ENCODE measurements around the gene THAP8.
A peak's percentile ranks its signal among the peaks of the same experiment; 100 is the strongest.

The THAP8 gene, protein sequence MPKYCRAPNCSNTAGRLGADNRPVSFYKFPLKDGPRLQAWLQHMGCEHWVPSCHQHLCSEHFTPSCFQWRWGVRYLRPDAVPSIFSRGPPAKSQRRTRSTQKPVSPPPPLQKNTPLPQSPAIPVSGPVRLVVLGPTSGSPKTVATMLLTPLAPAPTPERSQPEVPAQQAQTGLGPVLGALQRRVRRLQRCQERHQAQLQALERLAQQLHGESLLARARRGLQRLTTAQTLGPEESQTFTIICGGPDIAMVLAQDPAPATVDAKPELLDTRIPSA

GRCh38 chr19:36054119-36054732 lies at the start of gene THAP8:
THAP8 (minus strand) TSS chr19:36054285; CDS start chr19:36054217, 68 bp downstream.
- Histone ChIP-seq H3K27ac (ENCODE audit: extremely low read depth, low read depth, low read length) (peak within 1 kb of the TSS; percentile 93), H3K9me3 (ENCODE audit: control insufficient read depth, insufficient read depth, low read depth, low read length) (no peaks in the 10 kb centered on the region), H3K4me1 (ENCODE audit: control insufficient read depth, insufficient read depth, low read length) (peaks cover 38% of the 10 kb centered on the region), H3K36me3 (ENCODE audit: control insufficient read depth in 2 of 2, insufficient read depth in 1 of 2, low read length in 2 of 2) (peaks cover 20 to 52% of the 10 kb centered on the region in 2 experiments), H3K4me3 (ENCODE audit: low read depth, low read length) (peak within 1 kb of the TSS; percentile 58)
- ChIA-PET CTCF (interaction anchor here (0.5 to 1.5 kb wide), 14 partner anchors 9 to 498 kb away, joined by 3 to 6 read pairs (median 3); partner anchors contain the start of genes ALKBH6, POLR2I and TBCB), POLR2A (interaction anchor here (0.5 to 4.3 kb wide), 35 partner anchors 11 to 406 kb away, joined by 3 to 46 read pairs (median 5); partner anchors contain the start of genes ALKBH6, CAPNS1, COX6B1 and LIN37)
- no peak for TF ChIP-seq EGR2 (tag by site-specific recombination; IDR thresholded peaks at IDR 0.05; ENCODE audit: low read depth)
- TF ChIP-seq ZBTB20 (tag by site-specific recombination; IDR thresholded peaks at IDR 0.05) = peak; percentile 59; the same call in 1 of the 2 replicates
- TF ChIP-seq SP2 (tag by site-specific recombination; IDR thresholded peaks at IDR 0.05) = peak; percentile 94
- peak; percentile 71 for TF ChIP-seq ZNF394 (tag by site-specific recombination; IDR thresholded peaks at IDR 0.05; ENCODE audit: borderline replicate concordance)
- TF ChIP-seq ZNF530 (tag by site-specific recombination; IDR thresholded peaks at IDR 0.05; ENCODE audit: low read depth) = no peak
- peak; percentile 95 for TF ChIP-seq SP7 (tag by site-specific recombination; IDR thresholded peaks at IDR 0.05)
- TF ChIP-seq ZBTB1 (tag by site-specific recombination; IDR thresholded peaks at IDR 0.05) = peak; percentile 72
- no peak for TF ChIP-seq IKZF3 (tag by site-specific recombination; IDR thresholded peaks at IDR 0.05)
- TF ChIP-seq, protein P1, sequence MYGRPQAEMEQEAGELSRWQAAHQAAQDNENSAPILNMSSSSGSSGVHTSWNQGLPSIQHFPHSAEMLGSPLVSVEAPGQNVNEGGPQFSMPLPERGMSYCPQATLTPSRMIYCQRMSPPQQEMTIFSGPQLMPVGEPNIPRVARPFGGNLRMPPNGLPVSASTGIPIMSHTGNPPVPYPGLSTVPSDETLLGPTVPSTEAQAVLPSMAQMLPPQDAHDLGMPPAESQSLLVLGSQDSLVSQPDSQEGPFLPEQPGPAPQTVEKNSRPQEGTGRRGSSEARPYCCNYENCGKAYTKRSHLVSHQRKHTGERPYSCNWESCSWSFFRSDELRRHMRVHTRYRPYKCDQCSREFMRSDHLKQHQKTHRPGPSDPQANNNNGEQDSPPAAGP (tag by site-specific recombination; IDR thresholded peaks at IDR 0.05) = peak; percentile 99; the same call in 1 of the 2 replicates
- no peak for TF ChIP-seq ZNF23 (tag by site-specific recombination; IDR thresholded peaks at IDR 0.05; ENCODE audit: borderline replicate concordance)
- TF ChIP-seq ZNF146 (tag by site-specific recombination; IDR thresholded peaks at IDR 0.05) = no peak
- TF ChIP-seq ZNF571 (tag by site-specific recombination; IDR thresholded peaks at IDR 0.05) = no peak
- no peak for TF ChIP-seq HOXD13 (CRISPR knock-in tag; IDR thresholded peaks at IDR 0.05; ENCODE audit: borderline replicate concordance)
- peak; percentile 77; the same call in 1 of the 2 replicates for TF ChIP-seq REST (tag by site-specific recombination; IDR thresholded peaks at IDR 0.05)
- TF ChIP-seq ZNF529 (tag by site-specific recombination; IDR thresholded peaks at IDR 0.05; ENCODE audit: insufficient replicate concordance) = no peak
- TF ChIP-seq, protein P2, sequence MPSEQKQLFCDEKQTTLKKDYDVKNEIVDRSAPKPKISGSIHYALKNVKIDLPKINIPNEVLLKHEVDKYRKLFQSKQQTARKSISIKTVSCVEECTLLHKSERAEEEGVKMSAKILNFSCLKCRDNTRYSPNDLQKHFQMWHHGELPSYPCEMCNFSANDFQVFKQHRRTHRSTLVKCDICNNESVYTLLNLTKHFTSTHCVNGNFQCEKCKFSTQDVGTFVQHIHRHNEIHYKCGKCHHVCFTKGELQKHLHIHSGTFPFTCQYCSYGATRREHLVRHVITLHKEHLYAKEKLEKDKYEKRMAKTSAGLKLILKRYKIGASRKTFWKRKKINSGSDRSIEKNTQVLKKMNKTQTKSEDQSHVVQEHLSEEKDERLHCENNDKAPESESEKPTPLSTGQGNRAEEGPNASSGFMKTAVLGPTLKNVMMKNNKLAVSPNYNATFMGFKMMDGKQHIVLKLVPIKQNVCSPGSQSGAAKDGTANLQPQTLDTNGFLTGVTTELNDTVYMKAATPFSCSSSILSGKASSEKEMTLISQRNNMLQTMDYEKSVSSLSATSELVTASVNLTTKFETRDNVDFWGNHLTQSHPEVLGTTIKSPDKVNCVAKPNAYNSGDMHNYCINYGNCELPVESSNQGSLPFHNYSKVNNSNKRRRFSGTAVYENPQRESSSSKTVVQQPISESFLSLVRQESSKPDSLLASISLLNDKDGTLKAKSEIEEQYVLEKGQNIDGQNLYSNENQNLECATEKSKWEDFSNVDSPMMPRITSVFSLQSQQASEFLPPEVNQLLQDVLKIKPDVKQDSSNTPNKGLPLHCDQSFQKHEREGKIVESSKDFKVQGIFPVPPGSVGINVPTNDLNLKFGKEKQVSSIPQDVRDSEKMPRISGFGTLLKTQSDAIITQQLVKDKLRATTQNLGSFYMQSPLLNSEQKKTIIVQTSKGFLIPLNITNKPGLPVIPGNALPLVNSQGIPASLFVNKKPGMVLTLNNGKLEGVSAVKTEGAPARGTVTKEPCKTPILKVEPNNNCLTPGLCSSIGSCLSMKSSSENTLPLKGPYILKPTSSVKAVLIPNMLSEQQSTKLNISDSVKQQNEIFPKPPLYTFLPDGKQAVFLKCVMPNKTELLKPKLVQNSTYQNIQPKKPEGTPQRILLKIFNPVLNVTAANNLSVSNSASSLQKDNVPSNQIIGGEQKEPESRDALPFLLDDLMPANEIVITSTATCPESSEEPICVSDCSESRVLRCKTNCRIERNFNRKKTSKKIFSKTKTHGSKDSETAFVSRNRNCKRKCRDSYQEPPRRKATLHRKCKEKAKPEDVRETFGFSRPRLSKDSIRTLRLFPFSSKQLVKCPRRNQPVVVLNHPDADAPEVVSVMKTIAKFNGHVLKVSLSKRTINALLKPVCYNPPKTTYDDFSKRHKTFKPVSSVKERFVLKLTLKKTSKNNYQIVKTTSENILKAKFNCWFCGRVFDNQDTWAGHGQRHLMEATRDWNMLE (tag by site-specific recombination; conservative IDR thresholded peaks at IDR 0.05; ENCODE audit: low read depth) = 0 out of 2 replicates have a peak, but pooled peaks have one; percentile 8
- TF ChIP-seq ZNF184 (tag by site-specific recombination; IDR thresholded peaks at IDR 0.05) = no peak; the same call in 1 of the 2 replicates
- peak; percentile 95 for TF ChIP-seq ZNF561 (tag by site-specific recombination; IDR thresholded peaks at IDR 0.05; ENCODE audit: borderline replicate concordance)
- TF ChIP-seq ZNF157 (tag by site-specific recombination; IDR thresholded peaks at IDR 0.05) = no peak
- peak; percentile 87 for TF ChIP-seq ZNF843 (tag by site-specific recombination; IDR thresholded peaks at IDR 0.05)
- TF ChIP-seq, protein P3, sequence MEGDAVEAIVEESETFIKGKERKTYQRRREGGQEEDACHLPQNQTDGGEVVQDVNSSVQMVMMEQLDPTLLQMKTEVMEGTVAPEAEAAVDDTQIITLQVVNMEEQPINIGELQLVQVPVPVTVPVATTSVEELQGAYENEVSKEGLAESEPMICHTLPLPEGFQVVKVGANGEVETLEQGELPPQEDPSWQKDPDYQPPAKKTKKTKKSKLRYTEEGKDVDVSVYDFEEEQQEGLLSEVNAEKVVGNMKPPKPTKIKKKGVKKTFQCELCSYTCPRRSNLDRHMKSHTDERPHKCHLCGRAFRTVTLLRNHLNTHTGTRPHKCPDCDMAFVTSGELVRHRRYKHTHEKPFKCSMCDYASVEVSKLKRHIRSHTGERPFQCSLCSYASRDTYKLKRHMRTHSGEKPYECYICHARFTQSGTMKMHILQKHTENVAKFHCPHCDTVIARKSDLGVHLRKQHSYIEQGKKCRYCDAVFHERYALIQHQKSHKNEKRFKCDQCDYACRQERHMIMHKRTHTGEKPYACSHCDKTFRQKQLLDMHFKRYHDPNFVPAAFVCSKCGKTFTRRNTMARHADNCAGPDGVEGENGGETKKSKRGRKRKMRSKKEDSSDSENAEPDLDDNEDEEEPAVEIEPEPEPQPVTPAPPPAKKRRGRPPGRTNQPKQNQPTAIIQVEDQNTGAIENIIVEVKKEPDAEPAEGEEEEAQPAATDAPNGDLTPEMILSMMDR (tag by site-specific recombination; IDR thresholded peaks at IDR 0.05) = peak; percentile 92
- TF ChIP-seq ZNF354C (tag by site-specific recombination; IDR thresholded peaks at IDR 0.05; ENCODE audit: borderline replicate concordance, low read depth) = no peak
- TF ChIP-seq ZBTB21 (tag by site-specific recombination; IDR thresholded peaks at IDR 0.05) = peak; percentile 95
- no peak for TF ChIP-seq ZNF664 (tag by site-specific recombination; IDR thresholded peaks at IDR 0.05)
- TF ChIP-seq ZNF202 (tag by site-specific recombination; IDR thresholded peaks at IDR 0.05; ENCODE audit: borderline replicate concordance) = no peak

Data from HEK293 (cell line).